MM.1S (cell line): Measurements from ENCODE around the gene COL21A1.

Experiments used
- EZH2 ChIP-seq: fragments of 300-600 bp; sonication (generic); optimal IDR thresholded peaks from 2 replicates; pipeline ENCODE3; 2017; ENCODE audit warnings: low read depth, mild to moderate bottlenecking, antibody characterized with exemption, low read length, mixed read lengths
- EZH2phosphoT487 ChIP-seq: fragments of 300-600 bp; sonication (generic); IDR thresholded peaks from 2 replicates; pipeline ENCODE4 v1.6.1; 2018; ENCODE audit warnings: antibody characterized with exemption, low read length
- TF ChIP-seq, protein P1 (sequence below): fragments of 300-600 bp; sonication (generic); IDR thresholded peaks from 2 replicates; pipeline ENCODE4 v1.5.1; 2016; ENCODE audit warnings: antibody characterized with exemption, low read length, mixed read lengths

DNA sequence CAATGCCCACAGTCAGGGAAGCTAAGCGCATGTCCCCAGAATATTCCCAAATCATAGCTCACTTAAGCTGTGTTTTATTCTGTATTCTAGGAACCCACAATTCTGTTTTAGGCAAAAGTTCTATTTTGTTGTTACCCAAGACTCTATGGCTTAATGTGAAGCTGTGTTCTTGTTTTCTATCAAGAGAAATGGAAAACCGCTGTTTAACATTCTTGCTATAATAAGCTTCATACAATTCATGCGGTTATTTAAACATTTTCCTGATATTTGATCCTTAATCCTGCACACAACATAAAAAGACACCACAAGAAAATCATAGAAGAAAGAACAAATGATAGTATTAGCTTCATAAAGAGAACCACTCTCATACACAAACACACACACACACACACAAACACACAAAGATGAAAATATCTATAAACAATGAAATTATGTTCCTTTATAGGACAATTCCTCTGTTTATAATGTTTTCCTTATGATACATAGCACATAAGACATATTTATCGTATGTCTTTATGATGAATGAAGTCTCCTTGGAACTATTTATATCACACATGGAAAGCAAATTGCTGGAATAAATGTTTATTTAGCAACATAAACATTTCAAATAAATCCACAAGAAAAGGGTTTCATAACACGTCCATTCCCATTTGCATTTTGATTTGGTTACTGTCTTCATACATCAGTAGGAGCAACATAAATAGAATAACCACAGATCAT, 16.4 kb upstream of the COL21A1 start:
- TF ChIP-seq, protein P1, sequence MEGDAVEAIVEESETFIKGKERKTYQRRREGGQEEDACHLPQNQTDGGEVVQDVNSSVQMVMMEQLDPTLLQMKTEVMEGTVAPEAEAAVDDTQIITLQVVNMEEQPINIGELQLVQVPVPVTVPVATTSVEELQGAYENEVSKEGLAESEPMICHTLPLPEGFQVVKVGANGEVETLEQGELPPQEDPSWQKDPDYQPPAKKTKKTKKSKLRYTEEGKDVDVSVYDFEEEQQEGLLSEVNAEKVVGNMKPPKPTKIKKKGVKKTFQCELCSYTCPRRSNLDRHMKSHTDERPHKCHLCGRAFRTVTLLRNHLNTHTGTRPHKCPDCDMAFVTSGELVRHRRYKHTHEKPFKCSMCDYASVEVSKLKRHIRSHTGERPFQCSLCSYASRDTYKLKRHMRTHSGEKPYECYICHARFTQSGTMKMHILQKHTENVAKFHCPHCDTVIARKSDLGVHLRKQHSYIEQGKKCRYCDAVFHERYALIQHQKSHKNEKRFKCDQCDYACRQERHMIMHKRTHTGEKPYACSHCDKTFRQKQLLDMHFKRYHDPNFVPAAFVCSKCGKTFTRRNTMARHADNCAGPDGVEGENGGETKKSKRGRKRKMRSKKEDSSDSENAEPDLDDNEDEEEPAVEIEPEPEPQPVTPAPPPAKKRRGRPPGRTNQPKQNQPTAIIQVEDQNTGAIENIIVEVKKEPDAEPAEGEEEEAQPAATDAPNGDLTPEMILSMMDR, result no peak
- no peak for TF ChIP-seq EZH2
- no peak for TF ChIP-seq EZH2phosphoT487
